GM19324 (cell line): ENCODE results near the gene PCNX1.
A peak's percentile ranks its signal among the peaks of the same experiment; 100 is the strongest.
"Not testable (repeated sequence)": the region's sequence is repeated elsewhere in the genome, so short reads cannot be mapped to it uniquely, and the experiment has no call there.

Source experiments
- ATAC-seq: cut with Tn5 transposase; IDR thresholded peaks from one replicate; pipeline ENCODE4 v1.9.1; 2021; ENCODE audit warnings: mild to moderate bottlenecking, moderate library complexity; ENCODE audit not compliant: unreplicated experiment, low FRiP score

Gene PCNX1

DNA sequence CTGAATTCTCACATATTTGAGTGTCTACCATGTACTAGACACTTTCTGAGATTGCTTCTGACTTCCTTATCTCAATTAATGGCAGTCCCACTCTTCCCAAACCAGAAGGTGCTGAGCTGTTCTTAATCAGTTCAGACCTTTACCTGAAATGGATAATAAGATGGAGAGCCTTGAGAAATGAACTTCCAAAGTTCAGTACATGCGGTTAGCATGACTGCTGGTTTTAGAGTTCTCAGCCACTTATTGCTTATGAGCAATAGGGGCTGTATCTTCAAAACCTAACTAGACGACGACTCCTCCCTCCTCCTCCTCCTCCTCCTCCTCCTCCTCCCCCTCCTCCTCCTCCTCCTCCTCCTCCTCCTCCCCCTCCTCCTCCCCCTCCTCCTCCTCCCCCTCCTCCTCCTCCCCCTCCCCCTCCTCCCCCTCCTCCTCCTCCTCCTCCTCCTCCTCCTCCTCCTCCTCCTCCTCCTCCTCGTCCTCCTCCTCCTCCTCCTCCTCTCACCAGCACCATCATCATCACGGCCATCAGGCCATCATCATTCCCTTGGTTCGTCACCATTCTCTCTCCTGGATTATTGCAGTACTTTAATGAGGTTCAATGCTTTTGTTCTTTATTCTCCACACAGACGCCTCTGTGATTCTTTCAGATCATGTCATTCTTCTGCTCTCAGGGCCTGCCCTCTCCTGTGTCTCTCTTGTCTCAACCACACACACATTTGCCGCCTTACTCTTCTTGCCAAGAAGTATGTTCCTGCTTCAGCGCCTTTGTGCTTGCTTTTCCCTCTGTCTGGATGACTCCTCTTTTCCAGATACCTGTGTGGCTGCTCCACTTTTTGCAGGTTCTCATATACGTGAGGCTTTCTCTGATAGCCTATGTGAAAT lies 2.7 kb downstream of the PCNX1 start:
- ATAC-seq, result no peak

- ATAC-seq, result no peak
Observed at GRCh38 chr14:70915415-70915814, 8.2 kb downstream of the PCNX1 start.

GRCh38 chr14:70916300-70916699 lies 9.0 kb downstream of the PCNX1 start:
- ATAC-seq, result no peak

DNA sequence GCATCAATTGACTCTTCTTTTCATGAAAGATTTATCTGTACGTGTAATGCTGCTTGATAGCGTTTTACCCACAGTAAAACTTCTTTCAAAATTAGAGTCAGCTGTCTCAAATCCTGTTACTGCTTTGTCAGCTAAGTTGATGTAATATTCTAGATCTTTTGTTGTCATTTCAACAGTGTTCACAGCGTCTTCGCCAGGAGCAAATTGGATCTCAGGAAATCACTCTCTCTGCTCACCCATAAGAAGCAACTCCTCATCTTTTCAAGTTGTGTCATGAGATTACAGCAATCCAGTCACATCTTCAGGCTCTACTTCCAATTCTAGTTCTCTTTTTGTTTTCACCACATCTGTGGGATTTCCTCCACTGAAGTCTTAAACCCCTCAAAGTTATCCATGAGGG lies 9.5 kb downstream of the PCNX1 start:
- ATAC-seq, result no peak

GRCh38 chr14:70917633-70918032 lies 10.4 kb downstream of the PCNX1 start:
- ATAC-seq, result no peak

- ATAC-seq, result no peak
Observed at GRCh38 chr14:70919774-70920173, 12.5 kb downstream of the PCNX1 start.

GRCh38 chr14:70920608-70921007 lies 13.3 kb downstream of the PCNX1 start:
- no peak for ATAC-seq

DNA sequence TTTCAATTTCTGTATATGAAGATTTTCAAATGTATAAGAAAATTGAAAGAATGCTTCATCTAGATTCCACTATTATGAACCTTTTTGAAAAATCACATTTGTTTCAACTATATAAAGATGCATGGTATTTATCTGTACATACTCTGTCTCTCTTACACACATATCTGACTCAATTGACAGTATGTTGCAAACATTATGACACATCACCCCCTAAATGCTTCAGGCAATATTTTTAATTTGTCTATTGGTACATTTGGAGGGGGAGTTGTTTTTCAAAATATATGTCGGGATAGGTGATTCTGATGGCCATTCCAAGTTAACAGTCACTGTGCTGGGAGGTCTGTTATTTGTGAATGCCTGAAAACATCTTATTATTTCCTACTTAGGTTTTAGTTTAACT lies 14.4 kb downstream of the PCNX1 start:
- no peak for ATAC-seq

DNA sequence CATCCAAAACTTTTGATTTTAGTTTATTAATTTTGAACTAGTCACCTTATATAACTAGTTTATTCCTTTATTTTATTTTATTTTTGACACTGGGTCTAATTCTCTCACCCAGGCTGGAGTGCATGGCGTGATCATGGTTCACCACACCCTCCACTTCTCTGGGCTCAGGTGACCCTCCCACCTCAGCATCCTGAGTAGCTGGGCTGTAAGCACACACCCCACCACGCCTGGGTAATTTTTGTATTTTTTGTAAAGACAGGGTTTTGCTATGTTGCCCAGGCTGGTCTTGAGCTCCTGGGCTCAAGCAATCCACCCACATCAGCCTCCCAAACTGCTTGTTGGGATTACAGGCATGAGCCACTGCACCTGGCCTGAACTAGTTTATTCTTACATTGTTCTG lies 17.3 kb downstream of the PCNX1 start:
- no peak for ATAC-seq

- no peak for ATAC-seq
Observed at GRCh38 chr14:70926235-70926830, 19.1 kb downstream of the PCNX1 start.

- ATAC-seq, result no peak
Observed at GRCh38 chr14:70931008-70931407, 23.7 kb downstream of the PCNX1 start.

GRCh38 chr14:70934084-70934483 lies 26.8 kb downstream of the PCNX1 start:
- ATAC-seq, result no peak

- ATAC-seq, result peak; percentile 75
Observed at GRCh38 chr14:70934502-70935134, 27.4 kb downstream of the PCNX1 start.

DNA sequence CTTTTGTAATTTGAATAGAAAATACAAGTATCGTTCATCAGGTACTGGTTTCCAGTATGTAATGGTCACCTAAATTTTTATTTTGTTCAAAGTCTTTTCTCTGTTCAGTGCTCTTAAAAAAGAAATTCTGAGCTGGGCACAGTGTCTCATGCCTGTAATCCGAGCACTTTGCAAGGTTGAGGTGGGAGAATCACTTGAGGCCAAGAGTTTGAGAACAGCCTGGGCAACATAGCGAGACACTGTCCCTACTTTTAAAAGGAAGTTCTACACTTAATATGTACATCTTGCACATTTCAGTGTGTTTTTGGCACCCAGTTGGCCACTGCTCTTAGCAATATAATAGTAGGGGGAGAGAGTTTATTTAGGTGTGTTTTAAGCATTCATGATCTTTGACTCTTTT lies 27.9 kb downstream of the PCNX1 start:
- ATAC-seq, result peak; percentile 29

DNA sequence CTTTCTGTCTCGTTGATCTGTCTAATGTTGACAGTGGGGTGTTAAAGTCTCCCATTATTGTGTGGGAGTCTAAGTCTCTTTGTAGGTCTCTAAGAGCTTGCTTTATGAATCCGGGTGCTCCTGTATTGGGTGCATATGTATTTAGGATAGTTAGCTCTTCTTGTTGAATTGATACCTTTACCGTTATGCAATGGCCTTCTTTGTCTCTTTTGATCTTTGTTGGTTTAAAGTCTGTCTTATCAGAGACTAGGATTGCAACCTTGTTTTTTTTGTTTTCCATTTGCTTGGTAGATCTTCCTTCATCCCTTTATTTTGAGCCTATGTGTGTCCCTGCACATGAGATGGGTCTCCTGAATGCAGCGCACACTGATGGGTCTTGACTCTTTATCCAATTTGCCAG lies 32.4 kb downstream of the PCNX1 start:
- ATAC-seq, result not testable (repeated sequence)

GRCh38 chr14:70941637-70942341 lies 34.5 kb downstream of the PCNX1 start:
- not testable (repeated sequence) for ATAC-seq

DNA sequence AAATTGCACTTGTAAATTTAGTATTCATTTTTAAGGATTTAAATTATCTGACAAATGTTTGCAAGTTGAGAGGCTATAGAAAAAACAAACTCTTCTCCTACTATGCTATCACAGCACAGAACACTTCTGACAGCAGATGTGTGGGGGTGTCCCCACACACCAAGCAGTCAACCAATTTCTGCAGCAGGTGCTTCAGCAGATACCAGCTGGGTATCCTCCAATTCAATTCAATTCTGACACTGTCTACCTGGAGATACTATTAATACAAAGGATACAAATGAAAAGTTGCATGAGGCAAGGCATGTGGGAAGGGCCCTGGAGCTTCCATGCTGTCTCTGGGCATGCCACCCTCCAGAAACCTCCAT lies 35.1 kb downstream of the PCNX1 start:
- ATAC-seq, result no peak

DNA sequence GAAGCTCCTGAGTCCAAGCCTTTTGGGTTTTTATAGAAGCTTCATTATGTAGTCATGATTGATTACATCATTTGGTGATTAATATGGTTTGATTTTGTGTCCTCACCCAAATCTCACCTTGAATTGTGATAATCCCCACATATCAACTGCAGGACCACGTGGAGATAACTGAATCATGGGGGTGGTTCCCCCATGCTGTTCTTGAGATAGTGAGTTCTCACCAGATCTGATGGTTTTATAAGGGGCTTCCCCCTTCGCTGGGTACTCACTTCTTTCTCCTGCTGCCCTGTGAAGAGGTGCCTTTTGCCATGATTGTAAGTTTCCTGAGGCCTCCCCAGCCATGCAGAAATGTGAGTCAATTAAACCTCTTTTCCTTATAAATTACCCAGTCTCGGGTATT lies 35.5 kb downstream of the PCNX1 start:
- ATAC-seq, result not testable (repeated sequence)

- no peak for ATAC-seq
Observed at GRCh38 chr14:70943838-70944237, 36.6 kb downstream of the PCNX1 start.

DNA sequence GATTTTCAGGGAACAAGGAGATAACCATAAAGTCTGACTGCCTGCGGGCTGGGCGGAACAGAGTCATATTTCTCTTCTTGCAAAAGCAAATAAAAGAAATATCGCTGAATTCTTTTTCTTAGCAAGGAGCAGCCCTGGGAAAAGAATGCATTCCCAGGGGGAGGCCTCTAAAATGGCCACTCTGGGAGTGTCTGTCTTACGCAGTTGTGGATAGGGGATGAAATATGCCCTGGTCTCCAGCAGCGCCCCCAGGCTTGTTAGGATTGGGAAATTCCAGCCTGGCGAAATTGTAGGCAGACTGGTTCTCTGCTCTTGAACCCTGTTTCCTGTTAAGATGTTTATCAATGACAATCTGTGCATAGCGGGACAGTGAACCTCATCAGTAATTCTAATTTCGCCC lies 40.5 kb downstream of the PCNX1 start:
- ATAC-seq, result no peak

DNA sequence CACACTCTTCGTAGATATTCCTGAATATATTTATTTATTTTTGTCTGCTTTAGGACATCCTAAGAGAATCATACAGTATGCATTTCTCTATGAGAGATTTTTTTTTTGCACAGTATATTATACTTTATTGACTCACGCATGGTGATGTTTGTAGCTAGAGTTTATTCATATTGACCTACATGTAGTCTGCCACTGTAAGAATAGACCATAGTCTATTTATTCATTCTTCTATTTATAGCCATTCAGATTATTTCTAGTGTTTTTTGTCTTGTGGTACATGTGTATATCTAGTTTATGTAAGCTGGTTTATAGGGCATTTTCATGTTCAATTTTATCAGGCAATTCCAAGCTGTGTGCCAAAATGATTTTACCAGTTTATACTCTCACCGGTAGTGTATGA lies 45.2 kb downstream of the PCNX1 start:
- no peak for ATAC-seq
